CD8-positive, alpha-beta memory T cell (primary cell): Measurements from ENCODE around the gene PDIA6. TPM values are rescaled to one million over a fixed set of nuclear protein-coding genes. Genes with fewer than 3 reads are reported as not detected.

ENCODE experiments used
- CTCF ChIA-PET: fragments of 350-600 bp; sonication (Branson Sonifier 250); formaldehyde crosslinking; loops from one replicate; lab custom pipeline; 2021; ENCODE audit warnings: antibody characterized with exemption; lab: Charles Lee
- POLR2A ChIA-PET: fragments of 350-600 bp; sonication (Branson Sonifier 250); formaldehyde crosslinking; loops from one replicate; lab custom pipeline; 2021; ENCODE audit warnings: antibody characterized with exemption; lab: Charles Lee
- DNase-seq, 5 donors: peaks; one replicate each; pipeline versions ENCODE4 v3.0.0 to v3.0.0-alpha.2; 2020 to 2022; ENCODE audit warnings: mixed read lengths in 1 of 5
- H3K27ac ChIP-seq: one replicate; pipeline ENCODE4 v1.7.0; 2013; ENCODE audit warnings: low read depth, mild to moderate bottlenecking, low read length, moderate library complexity
- H3K27me3 ChIP-seq: 2 replicates; pipeline ENCODE4 v1.7.0; 2013; ENCODE audit warnings: low read length, mild to moderate bottlenecking; ENCODE audit not compliant: insufficient read depth, poor library complexity, severe bottlenecking
- H3K36me3 ChIP-seq: 2 replicates; pipeline ENCODE4 v1.7.0; 2013; ENCODE audit warnings: mild to moderate bottlenecking, low read length, moderate library complexity; ENCODE audit not compliant: insufficient read depth
- H3K4me1 ChIP-seq: 2 replicates; pipeline ENCODE4 v1.7.0; 2013; ENCODE audit warnings: mild to moderate bottlenecking, low read length, moderate library complexity; ENCODE audit not compliant: insufficient read depth
- H3K4me3 ChIP-seq: 2 replicates; pipeline ENCODE4 v1.7.0; 2013; ENCODE audit warnings: mild to moderate bottlenecking, low read length
- H3K9me3 ChIP-seq: 2 replicates; pipeline ENCODE4 v1.7.0; 2013; ENCODE audit warnings: mild to moderate bottlenecking, low read length
- H3K27ac Mint-ChIP-seq, 8 donors: one replicate each; pipeline ENCODE4 v1.8.0; 2020 to 2021; ENCODE audit warnings: mixed read lengths in 8 of 8, mild to moderate bottlenecking in 6 of 8, inconsistent platforms in 3 of 8, moderate library complexity in 3 of 8
- H3K27me3 Mint-ChIP-seq, 2 donors: one replicate each; pipeline ENCODE4 v1.8.0; 2020 to 2021; ENCODE audit warnings: mixed read lengths in 2 of 2, mild to moderate bottlenecking in 1 of 2, moderate library complexity in 1 of 2
- H3K36me3 Mint-ChIP-seq, 3 donors: one replicate each; pipeline ENCODE4 v1.8.0; 2020 to 2021; ENCODE audit warnings: mixed read lengths in 3 of 3, inconsistent platforms in 1 of 3, mild to moderate bottlenecking in 1 of 3
- H3K4me1 Mint-ChIP-seq, 3 donors: one replicate each; pipeline ENCODE4 v1.8.0; 2020 to 2021; ENCODE audit warnings: mixed read lengths in 3 of 3, inconsistent platforms in 1 of 3, mild to moderate bottlenecking in 1 of 3
- H3K4me3 Mint-ChIP-seq, 7 donors: one replicate each; pipeline ENCODE4 v1.8.0; 2020 to 2021; ENCODE audit warnings: mixed read lengths in 7 of 7, mild to moderate bottlenecking in 6 of 7, moderate library complexity in 4 of 7, inconsistent platforms in 2 of 7
- H3K9me3 Mint-ChIP-seq, 5 donors: one replicate each; pipeline ENCODE4 v1.8.0; 2020 to 2022; ENCODE audit warnings: mixed read lengths in 5 of 5, mild to moderate bottlenecking in 3 of 5, moderate library complexity in 2 of 5, inconsistent platforms in 1 of 5
- polyA plus RNA-seq: library from polyadenylated mRNA; unstranded; fragments of 300-500 nt; fragmentation: Illumina TruSeq; gene quantifications from one replicate; pipeline ENCODE4 v1.2.3, GENCODE V29; 2021
- total RNA-seq, 2 experiments: library from RNA; stranded (reverse); gene quantifications; one replicate each; pipeline ENCODE4 v1.2.3, GENCODE V29; 2021

PDIA6 gene, protein sequence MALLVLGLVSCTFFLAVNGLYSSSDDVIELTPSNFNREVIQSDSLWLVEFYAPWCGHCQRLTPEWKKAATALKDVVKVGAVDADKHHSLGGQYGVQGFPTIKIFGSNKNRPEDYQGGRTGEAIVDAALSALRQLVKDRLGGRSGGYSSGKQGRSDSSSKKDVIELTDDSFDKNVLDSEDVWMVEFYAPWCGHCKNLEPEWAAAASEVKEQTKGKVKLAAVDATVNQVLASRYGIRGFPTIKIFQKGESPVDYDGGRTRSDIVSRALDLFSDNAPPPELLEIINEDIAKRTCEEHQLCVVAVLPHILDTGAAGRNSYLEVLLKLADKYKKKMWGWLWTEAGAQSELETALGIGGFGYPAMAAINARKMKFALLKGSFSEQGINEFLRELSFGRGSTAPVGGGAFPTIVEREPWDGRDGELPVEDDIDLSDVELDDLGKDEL
- 100 to 1,000 TPM; 178 to 181 TPM for total RNA-seq
- 158 TPM for polyA plus RNA-seq

GRCh38 chr2:10812362-10813162 is at the start of gene PDIA6:
Gene PDIA6 (minus strand): TSS chr2:10812785. CDS start chr2:10812696, 89 bp downstream.
- peak; percentile 91 to 95 (median 93) for DNase-seq
- Histone ChIP-seq H3K27ac (peak within 1 kb of the TSS; percentile 76), H3K27me3 (peaks cover 4% of the 10 kb centered on the region), H3K36me3 (no peaks in the 10 kb centered on the region), H3K4me3 (peak within 1 kb of the TSS; percentile 70), H3K4me1 (peaks cover 32% of the 10 kb centered on the region), H3K9me3 (no peaks in the 10 kb centered on the region)
- Mint-ChIP-seq H3K27me3 (no peaks in the 10 kb centered on the region), H3K36me3 (peaks cover 0 to 10% (median 0%) of the 10 kb centered on the region in 3 donors), H3K4me1 (peaks cover 40 to 43% (median 40%) of the 10 kb centered on the region in 3 donors), H3K9me3 (no peaks in the 10 kb centered on the region), H3K4me3 (peak within 1 kb of the TSS; percentile 79 to 97 (median 94)), H3K27ac (peak within 1 kb of the TSS; percentile 76 to 98 (median 93))
- ChIA-PET CTCF (interaction anchor here (0.9 to 1.6 kb wide), 7 partner anchors 14 to 320 kb away, joined by 3 to 8 read pairs (median 4); a partner anchor contains a TSS), POLR2A (interaction anchor here (0.6 to 1.3 kb wide), 5 partner anchors 20 to 1975 kb away, joined by 3 to 5 read pairs (median 3); partner anchors contain the start of gene KIDINS220)

DNA sequence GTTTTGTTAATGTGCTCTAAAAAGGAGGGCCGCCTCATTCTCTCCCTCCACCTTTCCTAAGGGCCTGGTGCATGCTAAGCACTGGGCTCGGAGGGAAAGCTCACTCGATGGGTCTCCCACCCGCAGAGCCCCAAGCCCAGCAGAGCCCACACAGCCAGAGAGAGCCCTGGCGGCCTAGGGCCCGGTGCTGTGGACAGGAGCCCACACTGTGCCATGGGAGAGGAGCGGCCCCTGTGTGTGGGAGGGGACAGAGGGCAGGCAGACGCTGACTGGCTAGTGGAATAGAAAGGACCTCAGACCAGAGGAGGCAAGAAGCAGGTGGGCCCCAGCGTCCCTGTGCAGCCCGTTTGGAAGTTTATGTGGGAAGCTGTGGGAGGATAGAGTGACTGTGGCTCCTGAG is 49.7 kb upstream of the PDIA6 start:
- POLR2A ChIA-PET: no interaction called here
- no peaks in the 10 kb centered on the region for H3K36me3 Mint-ChIP-seq
- CTCF ChIA-PET: no interaction called here
- Histone ChIP-seq H3K27ac (no peak overlapping the region), H3K36me3 (no peaks in the 10 kb centered on the region), H3K27me3 (no peaks in the 10 kb centered on the region), H3K9me3 (no peaks in the 10 kb centered on the region), H3K4me3 (no peak overlapping the region), H3K4me1 (peaks cover 22% of the 10 kb centered on the region)
- H3K9me3 Mint-ChIP-seq: peaks cover 0 to 2% (median 0%) of the 10 kb centered on the region in 5 donors
- H3K27ac Mint-ChIP-seq: peak overlapping the region in 1 of 8 donors; percentile 92
- DNase-seq: no peak
- no peak overlapping the region for H3K4me3 Mint-ChIP-seq
- peaks cover 33 to 48% (median 46%) of the 10 kb centered on the region in 3 donors for H3K4me1 Mint-ChIP-seq
- peaks cover 9 to 53% of the 10 kb centered on the region in 2 donors for H3K27me3 Mint-ChIP-seq

DNA sequence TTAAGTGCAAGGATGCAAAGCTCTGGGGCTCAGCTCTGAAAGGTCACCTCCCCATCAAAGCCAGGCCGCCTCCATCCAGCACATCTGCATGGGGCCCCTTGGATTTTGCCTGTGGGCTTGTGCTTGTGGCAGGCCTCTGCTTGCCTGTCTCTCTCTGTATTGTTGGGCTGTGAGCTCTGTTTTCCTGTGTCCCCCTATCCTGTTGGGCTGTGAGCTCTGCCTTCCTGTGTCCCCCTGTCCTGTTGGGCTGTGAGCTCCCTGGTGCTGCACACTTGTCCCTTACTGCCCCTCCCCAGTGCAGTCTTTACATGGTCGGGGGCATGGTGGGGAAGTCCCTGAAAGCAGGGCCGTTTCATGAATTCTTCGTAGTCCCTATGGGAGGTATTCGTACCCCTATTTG is 49.2 kb upstream of the PDIA6 start:
- Mint-ChIP-seq H3K4me1 (peaks cover 33 to 48% (median 46%) of the 10 kb centered on the region in 3 donors), H3K27ac (peak overlapping the region in 1 of 8 donors; percentile 61), H3K27me3 (peaks cover 9 to 53% of the 10 kb centered on the region in 2 donors), H3K4me3 (peak overlapping the region in 1 of 7 donors; percentile 47), H3K9me3 (peaks cover 0 to 2% (median 0%) of the 10 kb centered on the region in 5 donors), H3K36me3 (no peaks in the 10 kb centered on the region)
- Histone ChIP-seq H3K4me3 (no peak overlapping the region), H3K9me3 (no peaks in the 10 kb centered on the region), H3K27ac (no peak overlapping the region), H3K27me3 (no peaks in the 10 kb centered on the region), H3K4me1 (peaks cover 22% of the 10 kb centered on the region), H3K36me3 (no peaks in the 10 kb centered on the region)
- CTCF ChIA-PET: no interaction called here
- POLR2A ChIA-PET: no interaction called here
- no peak for DNase-seq

DNA sequence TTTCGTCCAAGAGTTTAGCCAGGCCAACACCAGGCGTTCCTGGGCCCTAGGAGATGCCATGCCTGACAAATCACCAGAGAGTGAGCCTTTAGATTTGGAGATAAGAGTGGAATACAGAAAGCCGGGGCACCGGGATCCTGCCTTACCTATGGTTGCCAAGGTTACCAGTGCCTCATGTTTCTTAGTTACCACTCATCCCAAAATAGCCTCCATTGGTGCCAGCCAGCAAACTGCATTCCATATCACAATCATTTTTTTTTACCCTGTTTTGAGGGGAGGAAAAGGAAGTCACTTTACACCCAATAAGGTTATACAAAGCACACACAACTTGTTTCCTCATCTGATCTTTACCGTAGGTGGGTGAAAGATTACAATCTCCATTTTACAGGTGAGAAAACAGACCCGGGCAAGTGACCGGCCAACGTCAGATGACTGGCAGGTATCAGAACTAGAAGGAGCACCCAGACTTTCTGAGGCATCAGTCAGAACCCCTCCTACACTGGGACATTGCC is 48.3 kb upstream of the PDIA6 start:
- peak overlapping the region in 2 of 8 donors; percentile 8 to 23 for H3K27ac Mint-ChIP-seq

DNA sequence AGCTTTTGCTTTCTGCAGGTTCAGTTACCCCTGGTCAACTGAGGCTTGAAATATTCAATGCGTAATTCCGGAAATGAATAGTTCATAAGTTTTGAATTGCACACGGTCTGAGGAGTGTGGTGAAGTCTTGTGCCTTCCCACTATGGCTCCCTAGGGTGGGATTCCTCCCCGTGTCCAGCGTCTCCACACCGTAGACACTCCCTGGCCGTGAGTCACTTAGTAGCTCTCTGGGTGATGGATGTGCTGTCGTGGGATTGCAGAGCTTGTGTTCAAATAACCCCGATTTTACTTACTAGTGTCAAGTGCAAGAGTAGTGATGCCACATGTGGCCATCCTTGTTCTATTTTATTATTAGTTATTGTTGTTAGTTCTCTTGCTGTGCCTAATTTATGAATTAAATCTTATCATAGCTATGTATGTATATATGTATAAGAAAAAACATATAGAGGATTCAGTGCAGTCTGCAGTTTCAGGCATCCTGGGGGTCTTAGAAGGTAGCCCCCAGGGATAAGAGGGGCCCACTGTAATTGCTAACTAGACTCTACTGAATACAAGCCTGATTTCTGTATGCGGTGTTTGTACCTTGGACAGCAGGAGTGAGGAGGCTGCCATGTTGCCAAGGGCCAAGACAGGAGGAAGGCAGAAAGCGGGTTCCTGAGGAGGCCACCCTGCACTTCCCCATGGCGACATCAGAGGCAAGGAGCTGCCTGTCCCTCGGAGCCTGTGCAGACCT is 47.7 kb upstream of the PDIA6 start:
- Mint-ChIP-seq H3K4me3 (no peak overlapping the region), H3K36me3 (no peaks in the 10 kb centered on the region), H3K27ac (peak overlapping the region in 1 of 8 donors; percentile 54), H3K27me3 (peaks cover 12 to 53% of the 10 kb centered on the region in 2 donors), H3K4me1 (peaks cover 30 to 39% (median 37%) of the 10 kb centered on the region in 3 donors), H3K9me3 (peaks cover 0 to 2% (median 0%) of the 10 kb centered on the region in 5 donors)
- Histone ChIP-seq H3K36me3 (no peaks in the 10 kb centered on the region), H3K9me3 (no peaks in the 10 kb centered on the region), H3K27ac (no peak overlapping the region), H3K4me3 (no peak overlapping the region), H3K4me1 (peaks cover 18% of the 10 kb centered on the region), H3K27me3 (no peaks in the 10 kb centered on the region)
- POLR2A ChIA-PET: no interaction called here
- CTCF ChIA-PET: interaction anchor here (0.7 kb wide), 1 partner anchor 61 kb away, joined by 3 read pairs; no protein-coding TSS in a partner anchor
- DNase-seq: no peak

More for the DNA sequence above, 48.3 kb upstream of the PDIA6 start:
- no peak overlapping the region for H3K4me3 ChIP-seq
- no peaks in the 10 kb centered on the region for H3K27me3 ChIP-seq
- H3K36me3 ChIP-seq: no peaks in the 10 kb centered on the region
- DNase-seq: no peak
- H3K36me3 Mint-ChIP-seq: no peaks in the 10 kb centered on the region
- H3K9me3 ChIP-seq: no peaks in the 10 kb centered on the region
- peaks cover 10 to 54% of the 10 kb centered on the region in 2 donors for H3K27me3 Mint-ChIP-seq
- H3K27ac ChIP-seq: no peak overlapping the region
- peaks cover 32 to 44% (median 41%) of the 10 kb centered on the region in 3 donors for H3K4me1 Mint-ChIP-seq
- ChIA-PET POLR2A (no interaction called here), CTCF (interaction anchor here (0.7 kb wide), 1 partner anchor 60 kb away, joined by 3 read pairs; no protein-coding TSS in a partner anchor)
- H3K4me1 ChIP-seq: peaks cover 22% of the 10 kb centered on the region
- H3K9me3 Mint-ChIP-seq: peaks cover 0 to 2% (median 0%) of the 10 kb centered on the region in 5 donors
- peak overlapping the region in 3 of 7 donors; percentile 14 to 71 (median 47) for H3K4me3 Mint-ChIP-seq

- Histone ChIP-seq H3K4me3 (no peak overlapping the region), H3K27ac (no peak overlapping the region), H3K27me3 (no peaks in the 10 kb centered on the region), H3K36me3 (no peaks in the 10 kb centered on the region), H3K4me1 (peaks cover 9% of the 10 kb centered on the region), H3K9me3 (no peaks in the 10 kb centered on the region)
- no peak overlapping the region for H3K4me3 Mint-ChIP-seq
- ChIA-PET CTCF (no interaction called here), POLR2A (no interaction called here)
- DNase-seq: no peak
- H3K27me3 Mint-ChIP-seq: peaks cover 12 to 53% of the 10 kb centered on the region in 2 donors
- peaks cover 21 to 30% (median 27%) of the 10 kb centered on the region in 3 donors for H3K4me1 Mint-ChIP-seq
- no peaks in the 10 kb centered on the region for H3K36me3 Mint-ChIP-seq
- peaks cover 0 to 2% (median 0%) of the 10 kb centered on the region in 5 donors for H3K9me3 Mint-ChIP-seq
- no peak overlapping the region for H3K27ac Mint-ChIP-seq
Observed at GRCh38 chr2:10859278-10859677, 46.7 kb upstream of the PDIA6 start.

GRCh38 chr2:10848541-10848940 is 36.0 kb upstream of the PDIA6 start:
- Histone ChIP-seq H3K36me3 (no peaks in the 10 kb centered on the region), H3K9me3 (no peaks in the 10 kb centered on the region), H3K4me3 (no peak overlapping the region), H3K27ac (no peak overlapping the region), H3K4me1 (no peaks in the 10 kb centered on the region), H3K27me3 (no peaks in the 10 kb centered on the region)
- ChIA-PET CTCF (no interaction called here), POLR2A (no interaction called here)
- peaks cover 2 to 19% of the 10 kb centered on the region in 2 donors for H3K27me3 Mint-ChIP-seq
- no peak overlapping the region for H3K27ac Mint-ChIP-seq
- no peak overlapping the region for H3K4me3 Mint-ChIP-seq
- no peaks in the 10 kb centered on the region for H3K4me1 Mint-ChIP-seq
- H3K36me3 Mint-ChIP-seq: no peaks in the 10 kb centered on the region
- no peak for DNase-seq
- H3K9me3 Mint-ChIP-seq: peaks cover 0 to 2% (median 0%) of the 10 kb centered on the region in 5 donors
